ENCODE data around the gene STAB2.

- TF ChIP-seq CTCF (IDR thresholded peaks at IDR 0.05; ENCODE audit: low read length), result no peak
- TF ChIP-seq EZH2 (optimal IDR thresholded peaks at IDR 0.05; ENCODE audit: low read depth, low read length), result no peak
- TF ChIP-seq EZH2phosphoT487 (IDR thresholded peaks at IDR 0.05; ENCODE audit: low read length), result no peak
Measured at GRCh38 chr12:103799504-103799856, 212.4 kb downstream of the STAB2 start.
